K562 (cell line): ENCODE measurements around the gene CCDC69. TPM values are rescaled to one million over a fixed set of nuclear protein-coding genes. Genes with fewer than 3 reads are reported as not detected.
A peak's percentile ranks its signal among the peaks of the same experiment; 100 is the strongest.

ENCODE experiments used
- ATAC-seq: fragments of 200-7000 bp; cut with Tn5 transposase; 3 replicates; pipeline ENCODE4 v1.9.1; 2020; ENCODE audit warnings: moderate library complexity
- BruUV-seq: library from RNA; stranded (reverse); fragments of 400-500 nt; replicated peaks from 2 replicates; lab custom pipeline; 2021; lab: Mats Ljungman, UMichigan
- CTCF ChIA-PET: fragments of 300-600 bp; formaldehyde crosslinking; extraction: SDS; loops from one replicate; lab custom pipeline; 2021; ENCODE audit warnings: low intra/inter-chr PET ratio; lab: Yijun Ruan, JAX
- POLR2A ChIA-PET: fragments of 300-600, 350-650 bp; sonication (Branson Sonifier 250); formaldehyde crosslinking; extraction: SDS; loops from one replicate; lab custom pipeline; 2021; ENCODE audit warnings: antibody characterized with exemption, inconsistent platforms; lab: Yijun Ruan, JAX
- DNase-seq, 4 experiments: peaks; one replicate each; pipeline versions ENCODE4 v3.0.0 to v3.0.0-alpha.2; 2011 to 2018; ENCODE audit warnings: low spot score in 3 of 4, mixed read lengths in 3 of 4; ENCODE audit errors: extremely low read depth in 1 of 4
- FAIRE-seq: peaks from 2 replicates; lab custom pipeline; 2011; peaks lifted over from hg19 to GRCh38; lab: Jason Lieb, UNC
- H2AFZ ChIP-seq: 2 replicates; pipeline ENCODE4 v1.6.0; 2011; ENCODE audit warnings: low read depth, low read length, control low read depth, inconsistent platforms
- H3K27ac ChIP-seq: fragments of 200-600 bp; 3 replicates; pipeline ENCODE4 v1.8.0; 2011; ENCODE audit warnings: low read depth, mild to moderate bottlenecking, control low read depth, inconsistent platforms, low read length, moderate library complexity, mixed read lengths; ENCODE audit errors: extremely low read depth
- H3K27me3 ChIP-seq, 2 experiments: fragments of 300-600 bp in 1 of 2; 2 replicates in 1 of 2; 3 replicates in 1 of 2; pipeline versions ENCODE4 v1.6.0 to v1.8.0; 2011; ENCODE audit warnings: inconsistent platforms in 2 of 2, low read length in 2 of 2, mild to moderate bottlenecking in 1 of 2, mixed read lengths in 1 of 2, moderate library complexity in 1 of 2; ENCODE audit not compliant: control insufficient read depth in 2 of 2, insufficient read depth in 2 of 2
- H3K36me3 ChIP-seq: fragments of 300-600 bp; 3 replicates; pipeline ENCODE4 v1.8.0; 2011; ENCODE audit warnings: mild to moderate bottlenecking, low read length, inconsistent platforms; ENCODE audit not compliant: control insufficient read depth, insufficient read depth
- H3K4me1 ChIP-seq, 2 experiments: fragments of 200-600 bp in 1 of 2; replicated peaks in 1 of 2; 2 replicates in 1 of 2; 3 replicates in 1 of 2; pipeline versions ENCODE4 v1.5.1 to v1.8.0; 2011; ENCODE audit warnings: inconsistent platforms in 2 of 2, low read length in 2 of 2, mild to moderate bottlenecking in 1 of 2, mixed read lengths in 1 of 2, moderate library complexity in 1 of 2; ENCODE audit not compliant: control insufficient read depth in 2 of 2, insufficient read depth in 2 of 2
- H3K4me2 ChIP-seq: 2 replicates; pipeline ENCODE4 v1.6.1; 2011; ENCODE audit warnings: low read length, control low read depth, inconsistent platforms, mixed read lengths; ENCODE audit not compliant: insufficient read depth
- H3K4me3 ChIP-seq: fragments of 200-600 bp; sonication (generic), shearing (Covaris generic); 2 replicates; pipeline ENCODE4 v1.5.1; 2016; ENCODE audit warnings: control low read depth, inconsistent platforms
- H3K79me2 ChIP-seq: fragments of 200-600 bp; 3 replicates; pipeline ENCODE4 v1.8.0; 2011; ENCODE audit warnings: low read length, inconsistent platforms; ENCODE audit not compliant: control insufficient read depth, insufficient read depth
- H3K9ac ChIP-seq, 2 experiments: 2 replicates each; pipeline versions ENCODE4 v1.6.0 to v1.6.1; 2011; ENCODE audit warnings: low read depth in 2 of 2, low read length in 2 of 2, control low read depth in 1 of 2, inconsistent platforms in 1 of 2, mild to moderate bottlenecking in 1 of 2, mixed read lengths in 1 of 2; ENCODE audit not compliant: insufficient read depth in 1 of 2
- H3K9me1 ChIP-seq: one replicate; pipeline ENCODE4 v1.6.0; 2011; ENCODE audit warnings: inconsistent platforms, mild to moderate bottlenecking, low read length, moderate library complexity; ENCODE audit not compliant: control insufficient read depth, insufficient read depth
- H3K9me3 ChIP-seq: replicated peaks from 2 replicates; pipeline ENCODE4 v1.5.1; 2011; ENCODE audit warnings: low read depth, low read length, inconsistent platforms; ENCODE audit not compliant: control insufficient read depth, insufficient read depth
- H4K20me1 ChIP-seq: replicated peaks from 2 replicates; pipeline ENCODE4 v1.6.1; 2011; ENCODE audit warnings: low read length, inconsistent platforms, mixed read lengths; ENCODE audit not compliant: control insufficient read depth, insufficient read depth
- BCL6 ChIP-seq: fragments of 250-450 bp; sonication (Bioruptor Pico); IDR thresholded peaks from 2 replicates; pipeline ENCODE4 v1.4.0; 2020
- CAMTA2 ChIP-seq: fragments of 250-450 bp; sonication (Bioruptor Pico); conservative IDR thresholded peaks from 2 replicates; pipeline ENCODE4 v1.5.1; 2022
- CBX5 ChIP-seq: IDR thresholded peaks from 2 replicates; pipeline ENCODE4 v1.6.1; 2014; ENCODE audit warnings: low read depth, borderline replicate concordance
- DACH1 ChIP-seq: fragments of 450-650 bp; IDR thresholded peaks from 2 replicates; pipeline ENCODE4 v1.6.1; 2018; ENCODE audit not compliant: partially characterized antibody
- NCOA1 ChIP-seq: fragments of 450-650 bp; IDR thresholded peaks from 2 replicates; pipeline ENCODE4 v1.6.1; 2016; ENCODE audit warnings: low read depth
- PHF20 ChIP-seq: fragments of 450-650 bp; IDR thresholded peaks from 2 replicates; pipeline ENCODE4 v1.6.1; 2018; ENCODE audit not compliant: partially characterized antibody
- SMARCA4 ChIP-seq: fragments of 450-650 bp; IDR thresholded peaks from 2 replicates; pipeline ENCODE4 v1.6.1; 2016
- SRSF7 ChIP-seq: fragments of 200-400 bp; formaldehyde crosslinking; optimal IDR thresholded peaks from 2 replicates; pipeline ENCODE3; 2017; ENCODE audit warnings: mild to moderate bottlenecking, low read depth, low read length
- UBTF ChIP-seq, 2 experiments: IDR thresholded peaks; 2 replicates each; pipeline ENCODE4 v1.6.1; 2012; ENCODE audit warnings: improper control_type of control experiment in 2 of 2, low read depth in 2 of 2, low read length in 2 of 2, borderline replicate concordance in 1 of 2
- XRCC3 ChIP-seq: fragments of 450-650 bp; IDR thresholded peaks from 2 replicates; pipeline ENCODE4 v1.6.1; 2017; ENCODE audit warnings: mild to moderate bottlenecking, moderate library complexity
- ZNF785 ChIP-seq: fragments of 250-450 bp; sonication (Bioruptor Pico); IDR thresholded peaks from 2 replicates; pipeline ENCODE4 v1.4.0; 2020; ENCODE audit warnings: mild to moderate bottlenecking
- WGBS: fragments of 100-300 bp; shearing (Covaris generic); methylation state at CpG from one replicate; pipeline ENCODE4 v1.1.6; 2016; ENCODE audit warnings: low coverage, mixed read lengths; ENCODE audit not compliant: insufficient coverage; ENCODE audit errors: missing lambda C conversion rate; 5-methylcytosine and 5-hydroxymethylcytosine counted together
- in situ Hi-C: fragments of 300-500 bp; cut with MboI; formaldehyde crosslinking; loops from 4 replicates; pipeline ENCODE4 v1.15.0; 2018; ENCODE audit warnings: inconsistent platforms, mixed read lengths
- intact Hi-C: fragments of 100-400 bp; cut with micrococcal nuclease; formaldehyde crosslinking; loops from 2 replicates; pipeline ENCODE4 v1.14.2; 2022
- polyA plus RNA-seq, 8 experiments: library from polyadenylated mRNA; depleted of rRNA in 4 of 8; stranded (reverse) in 5 of 8; unstranded in 3 of 8; fragments of >200 nt; fragmentation: Nextera tagmentation in 2 of 8; fragmentation: Illumina TruSeq in 1 of 8; extraction: Ambion mirVana in 2 of 8; extraction: Trizol in 1 of 8; gene quantifications; 2 replicates each; pipeline versions ENCODE4 v1.2.1 to v1.2.3, GENCODE V29; 2011 to 2014; ENCODE audit warnings: inconsistent platforms in 1 of 8, missing spikeins in 1 of 8
- total RNA-seq, 7 experiments: library from RNA; depleted of rRNA in 6 of 7; stranded (reverse); fragments of >200 nt in 6 of 7; fragmentation: Illumina TruSeq in 2 of 7; extraction: Trizol in 2 of 7; gene quantifications; 2 replicates each; pipeline versions ENCODE4 v1.2.1 to v1.2.3, GENCODE V29; 2011 to 2021; ENCODE audit warnings: low replicate concordance in 1 of 7

The CCDC69 gene
- total and polyA plus RNA-seq, 9 of the 15 experiments (the other 6 are each of a cell fraction or from before 2014, with no cell fraction given) = 0.65 to 12.2 (median 7.6) TPM

- Histone ChIP-seq H3K27me3 (peaks cover 6 to 25% of the 10 kb centered on the region in 2 experiments; a peak in 3 of 5 replicates), H3K9me1 (no peaks in the 10 kb centered on the region), H3K79me2 (no peaks in the 10 kb centered on the region), H4K20me1 (no peaks in the 10 kb centered on the region), H3K4me1 (no peaks in the 10 kb centered on the region; a peak in 2 of 5 replicates), H3K9me3 (no peaks in the 10 kb centered on the region), H2AFZ (no peak overlapping the region), H3K4me2 (no peak overlapping the region), H3K27ac (no peak overlapping the region), H3K36me3 (no peaks in the 10 kb centered on the region), H3K4me3 (no peak overlapping the region), H3K9ac (no peak overlapping the region)
- in situ Hi-C loops (no loop called here), intact Hi-C loops (no loop called here)
- 8% methylated on average over 7 of the region's 7 CpGs for whole genome bisulfite sequencing
- ChIA-PET POLR2A (interaction anchor here (1.2 to 1.7 kb wide), 2 partner anchors 20 to 66 kb away, joined by 3 to 4 read pairs; no protein-coding TSS in a partner anchor), CTCF (interaction anchor here (0.5 kb wide), 1 partner anchor 96 kb away, joined by 3 read pairs; no protein-coding TSS in a partner anchor)
- no TSS peak for BruUV-seq
- 0 out of 3 replicates have a peak, but pooled peaks have one; percentile 27 for ATAC-seq
- no peak for FAIRE-seq
- no peak for TF ChIP-seq NCOA1
- TF ChIP-seq UBTF (IDR thresholded peaks at IDR 0.05; ENCODE audit: borderline replicate concordance in 1 of 2, low read depth in 2 of 2, low read length in 2 of 2) = no peak
- no peak for TF ChIP-seq ZNF785
- no peak for TF ChIP-seq XRCC3
- no peak for TF ChIP-seq BCL6
- TF ChIP-seq PHF20 = no peak
- no peak for TF ChIP-seq CAMTA2 (CRISPR knock-in tag)
- no peak for TF ChIP-seq DACH1
- no peak for TF ChIP-seq CBX5
- TF ChIP-seq SRSF7 = no peak
- TF ChIP-seq SMARCA4 = no peak
- no peak for DNase-seq
Observed at GRCh38 chr5:151148583-151148982, 75.3 kb downstream of the CCDC69 start.
